HUES48 (cell line): Measurements from ENCODE around the gene ACTMAP.
"Not testable (repeated sequence)": the region's sequence is repeated elsewhere in the genome, so short reads cannot be mapped to it uniquely, and the experiment has no call there.

Source experiments
- H3K27ac ChIP-seq: one replicate; pipeline ENCODE4 v1.7.0; 2013; ENCODE audit warnings: low read depth, low read length, inconsistent platforms
- H3K27me3 ChIP-seq: 2 replicates; pipeline ENCODE4 v1.6.1; 2013; ENCODE audit warnings: mild to moderate bottlenecking, low read length; ENCODE audit not compliant: control insufficient read depth, insufficient read depth
- H3K36me3 ChIP-seq: 2 replicates; pipeline ENCODE4 v1.6.1; 2013; ENCODE audit warnings: low read length; ENCODE audit not compliant: control insufficient read depth, insufficient read depth
- H3K4me1 ChIP-seq: 2 replicates; pipeline ENCODE4 v1.6.1; 2013; ENCODE audit warnings: mild to moderate bottlenecking, low read length; ENCODE audit not compliant: control insufficient read depth, insufficient read depth
- H3K4me3 ChIP-seq: 2 replicates; pipeline ENCODE4 v1.5.1; 2013; ENCODE audit warnings: mild to moderate bottlenecking, low read depth, low read length
- H3K9ac ChIP-seq: 2 replicates; pipeline ENCODE4 v1.6.1; 2013; ENCODE audit warnings: mild to moderate bottlenecking, low read depth, low read length, moderate library complexity
- H3K9me3 ChIP-seq: 2 replicates; pipeline ENCODE4 v1.6.1; 2013; ENCODE audit warnings: low read length; ENCODE audit not compliant: control insufficient read depth, insufficient read depth

The ACTMAP gene

GRCh38 chr19:40784146-40784545, 33.9 kb upstream of the ACTMAP start:
- H3K9ac ChIP-seq, H3K4me1 ChIP-seq, H3K27ac ChIP-seq, H3K36me3 ChIP-seq, H3K9me3 ChIP-seq, H3K27me3 ChIP-seq, H3K4me3 ChIP-seq: not testable (repeated sequence)

- no peaks in the 10 kb centered on the region for H3K9me3 ChIP-seq
- H3K27ac ChIP-seq = no peak overlapping the region
- H3K4me3 ChIP-seq = no peak overlapping the region
- no peaks in the 10 kb centered on the region for H3K27me3 ChIP-seq
- H3K9ac ChIP-seq = no peak overlapping the region
- H3K4me1 ChIP-seq = peaks cover 9% of the 10 kb centered on the region; the same call in 1 of the 2 replicates
- H3K36me3 ChIP-seq = no peaks in the 10 kb centered on the region
These were observed 33.4 kb upstream of the ACTMAP start for GRCh38 chr19:40783711-40784110.

- Histone ChIP-seq H3K27me3 (no peaks in the 10 kb centered on the region), H3K36me3 (no peaks in the 10 kb centered on the region), H3K27ac (no peak overlapping the region), H3K9ac (no peak overlapping the region), H3K4me1 (peaks cover 14% of the 10 kb centered on the region), H3K9me3 (no peaks in the 10 kb centered on the region), H3K4me3 (no peak overlapping the region)
These were observed 30.9 kb upstream of the ACTMAP start for GRCh38 chr19:40781140-40781539.

- Histone ChIP-seq H3K4me1 (peaks cover 14% of the 10 kb centered on the region), H3K9me3 (no peaks in the 10 kb centered on the region), H3K27ac (no peak overlapping the region), H3K4me3 (no peak overlapping the region), H3K36me3 (no peaks in the 10 kb centered on the region), H3K27me3 (no peaks in the 10 kb centered on the region), H3K9ac (no peak overlapping the region)
These were observed 30.3 kb upstream of the ACTMAP start for GRCh38 chr19:40780582-40780981.

- Histone ChIP-seq H3K4me3 (peak overlapping the region; percentile 91), H3K27ac (peak overlapping the region; percentile 100), H3K27me3 (no peaks in the 10 kb centered on the region), H3K9me3 (no peaks in the 10 kb centered on the region), H3K9ac (0 out of 2 replicates have a peak overlapping the region, but pooled peaks have one; percentile 22), H3K36me3 (no peaks in the 10 kb centered on the region), H3K4me1 (peaks cover 14% of the 10 kb centered on the region)
These were observed 28.5 kb upstream of the ACTMAP start for GRCh38 chr19:40778706-40779284.

GRCh38 chr19:40777937-40778705, 27.8 kb upstream of the ACTMAP start, which contains the start of gene RAB4B:
TSS of gene RAB4B (plus strand) at chr19:40778247. CDS start at chr19:40778376, 129 bp downstream.
- peak within 1 kb of the TSS; percentile 91 for H3K4me3 ChIP-seq
- peaks cover 14% of the 10 kb centered on the region for H3K4me1 ChIP-seq
- no peaks in the 10 kb centered on the region for H3K27me3 ChIP-seq
- H3K36me3 ChIP-seq = no peaks in the 10 kb centered on the region
- H3K9me3 ChIP-seq = no peaks in the 10 kb centered on the region
- peak within 1 kb of the TSS; percentile 93 for H3K9ac ChIP-seq
- H3K27ac ChIP-seq = peak within 1 kb of the TSS; percentile 100

- Histone ChIP-seq H3K4me1 (peaks cover 14% of the 10 kb centered on the region), H3K9me3 (no peaks in the 10 kb centered on the region), H3K27ac (peak overlapping the region; percentile 100), H3K27me3 (no peaks in the 10 kb centered on the region), H3K9ac (peak overlapping the region; percentile 93), H3K4me3 (peak overlapping the region; percentile 82), H3K36me3 (no peaks in the 10 kb centered on the region)
These were observed 27.3 kb upstream of the ACTMAP start for GRCh38 chr19:40777645-40777936.

GRCh38 chr19:40776932-40777644, 26.8 kb upstream of the ACTMAP start:
- Histone ChIP-seq H3K4me1 (peaks cover 14% of the 10 kb centered on the region), H3K9ac (peak overlapping the region; percentile 93), H3K36me3 (no peaks in the 10 kb centered on the region), H3K27ac (peak overlapping the region; percentile 100), H3K4me3 (peak overlapping the region; percentile 82), H3K27me3 (no peaks in the 10 kb centered on the region), H3K9me3 (no peaks in the 10 kb centered on the region)

- H3K36me3 ChIP-seq = no peaks in the 10 kb centered on the region
- no peak overlapping the region for H3K9ac ChIP-seq
- H3K9me3 ChIP-seq = no peaks in the 10 kb centered on the region
- H3K27me3 ChIP-seq = no peaks in the 10 kb centered on the region
- no peak overlapping the region for H3K27ac ChIP-seq
- no peak overlapping the region for H3K4me3 ChIP-seq
- H3K4me1 ChIP-seq = peaks cover 14% of the 10 kb centered on the region
These were observed 26.1 kb upstream of the ACTMAP start for GRCh38 chr19:40776364-40776763.

- H3K4me3 ChIP-seq = no peak overlapping the region
- H3K4me1 ChIP-seq = peaks cover 14% of the 10 kb centered on the region
- no peak overlapping the region for H3K27ac ChIP-seq
- no peaks in the 10 kb centered on the region for H3K27me3 ChIP-seq
- peaks cover 2% of the 10 kb centered on the region; the same call in 1 of the 2 replicates for H3K9me3 ChIP-seq
- H3K36me3 ChIP-seq = no peaks in the 10 kb centered on the region
- no peak overlapping the region for H3K9ac ChIP-seq
These were observed 25.4 kb upstream of the ACTMAP start for GRCh38 chr19:40775632-40776022.
